Astrocyte of the spinal cord (primary cell): ENCODE measurements around the gene ADAP1.

Experiments
- DNase-seq: peaks from one replicate; pipeline ENCODE4 v3.0.0; 2011; ENCODE audit warnings: low read depth, low spot score
- H3K4me3 ChIP-seq: 2 replicates; pipeline ENCODE4 v1.5.1; 2011; ENCODE audit warnings: low read depth, mild to moderate bottlenecking, low read length, moderate library complexity
- CTCF ChIP-seq: IDR thresholded peaks from 2 replicates; pipeline ENCODE4 v1.5.1; 2012; ENCODE audit warnings: low read depth, mild to moderate bottlenecking, low read length, inconsistent platforms
- in situ Hi-C: cut with HindIII; loops from 2 replicates; pipeline ENCODE4 v1.10.0; 2017; ENCODE audit warnings: low sequenced_read_pairs

Gene ADAP1

GRCh38 chr7:972110-972509 lies 17.6 kb upstream of the ADAP1 start:
- no peak for DNase-seq
- no peak for TF ChIP-seq CTCF
- no peak overlapping the region for H3K4me3 ChIP-seq
- in situ Hi-C loops: no loop called here

- no peak for TF ChIP-seq CTCF
- H3K4me3 ChIP-seq: no peak overlapping the region
- no peak for DNase-seq
- in situ Hi-C loops: no loop called here
These were observed 16.3 kb upstream of the ADAP1 start for GRCh38 chr7:970744-971143.

- no peak overlapping the region for H3K4me3 ChIP-seq
- no peak for DNase-seq
- in situ Hi-C loops: no loop called here
- no peak for TF ChIP-seq CTCF
These were observed 14.9 kb upstream of the ADAP1 start for GRCh38 chr7:969403-969802.

GRCh38 chr7:968205-969105 lies 14.0 kb upstream of the ADAP1 start:
- no peak for TF ChIP-seq CTCF
- no peak for DNase-seq
- in situ Hi-C loops: no loop called here
- H3K4me3 ChIP-seq: no peak overlapping the region

- no peak overlapping the region for H3K4me3 ChIP-seq
- no peak for TF ChIP-seq CTCF
- DNase-seq: no peak
- in situ Hi-C loops: no loop called here
These were observed 13.0 kb upstream of the ADAP1 start for GRCh38 chr7:967361-968082.

- no peak overlapping the region for H3K4me3 ChIP-seq
- TF ChIP-seq CTCF: no peak
- in situ Hi-C loops: no loop called here
- DNase-seq: no peak
These were observed 12.0 kb upstream of the ADAP1 start for GRCh38 chr7:966291-967069.
